WTC11 (cell line): ENCODE measurements around the gene TGFBR1. TPM values are rescaled to one million over a fixed set of nuclear protein-coding genes. Genes with fewer than 3 reads are reported as not detected.

Experiments used
- ATAC-seq: fragments of 200-7000 bp; cut with Tn5 transposase; 2 replicates; pipeline ENCODE4 v1.10.0; 2021; ENCODE audit warnings: mild to moderate bottlenecking, moderate library complexity
- CTCF ChIA-PET: fragments of 300-600 bp; sonication (Branson Sonifier 250); formaldehyde crosslinking; loops from one replicate; lab custom pipeline; 2021; ENCODE audit warnings: antibody characterized with exemption; lab: Charles Lee
- POLR2A ChIA-PET: fragments of 350-600 bp; sonication (Branson Sonifier 250); formaldehyde crosslinking; loops from one replicate; lab custom pipeline; 2021; ENCODE audit warnings: antibody characterized with exemption; lab: Charles Lee
- DNase-seq: peaks from one replicate; pipeline ENCODE4 v3.0.0; 2021; ENCODE audit warnings: low spot score
- H3K27ac Mint-ChIP-seq: 2 replicates; pipeline ENCODE4 v1.8.0; 2021; ENCODE audit warnings: mixed read lengths
- H3K27me3 Mint-ChIP-seq: 2 replicates; pipeline ENCODE4 v1.8.0; 2021; ENCODE audit warnings: low read depth, mild to moderate bottlenecking, moderate library complexity, mixed read lengths
- H3K36me3 Mint-ChIP-seq: 2 replicates; pipeline ENCODE4 v1.8.0; 2021; ENCODE audit warnings: mixed read lengths
- H3K4me1 Mint-ChIP-seq: 2 replicates; pipeline ENCODE4 v1.8.0; 2022; ENCODE audit warnings: mixed read lengths
- H3K4me3 Mint-ChIP-seq: 2 replicates; pipeline ENCODE4 v1.8.0; 2021; ENCODE audit warnings: mild to moderate bottlenecking, moderate library complexity, mixed read lengths
- H3K9me3 Mint-ChIP-seq: 2 replicates; pipeline ENCODE4 v1.8.0; 2021; ENCODE audit warnings: mixed read lengths
- ATF1 ChIP-seq: sonication (generic); formaldehyde crosslinking; IDR thresholded peaks from 2 replicates; pipeline ENCODE4 v1.8.1; 2023; ENCODE audit warnings: mild to moderate bottlenecking, moderate library complexity, missing genetic modification reagents
- ESRRA ChIP-seq: sonication (generic); formaldehyde crosslinking; IDR thresholded peaks from 2 replicates; pipeline ENCODE4 v1.8.1; 2022; ENCODE audit warnings: mild to moderate bottlenecking, missing genetic modification reagents, borderline replicate concordance
- GABPB1 ChIP-seq: sonication (generic); formaldehyde crosslinking; IDR thresholded peaks from 2 replicates; pipeline ENCODE4 v1.8.1; 2023; ENCODE audit warnings: mild to moderate bottlenecking, missing genetic modification reagents
- GTF2I ChIP-seq: fragments of 250-450 bp; sonication (Bioruptor Pico); conservative IDR thresholded peaks from 2 replicates; pipeline ENCODE4 v1.4.0; 2021; ENCODE audit warnings: mild to moderate bottlenecking
- HMGA2 ChIP-seq: fragments of 250-450 bp; sonication (Bioruptor Pico); IDR thresholded peaks from 2 replicates; pipeline ENCODE4 v1.4.0; 2021; ENCODE audit warnings: mild to moderate bottlenecking, moderate library complexity
- SOX15 ChIP-seq: fragments of 250-450 bp; sonication (Bioruptor Pico); IDR thresholded peaks from 2 replicates; pipeline ENCODE4 v1.9.0; 2021; ENCODE audit warnings: mild to moderate bottlenecking
- ZNF138 ChIP-seq: sonication (generic); formaldehyde crosslinking; conservative IDR thresholded peaks from 2 replicates; pipeline ENCODE4 v1.8.1; 2022; ENCODE audit warnings: mild to moderate bottlenecking, moderate library complexity, missing genetic modification reagents
- ZNF232 ChIP-seq: sonication (generic); formaldehyde crosslinking; IDR thresholded peaks from 2 replicates; pipeline ENCODE4 v1.8.0; 2022; ENCODE audit warnings: mild to moderate bottlenecking, missing genetic modification reagents
- ZNF423 ChIP-seq: fragments of 250-450 bp; sonication (Bioruptor Pico); IDR thresholded peaks from 2 replicates; pipeline ENCODE4 v2.1.2; 2022; ENCODE audit warnings: mild to moderate bottlenecking, moderate library complexity
- total RNA-seq: library from RNA; stranded (reverse); gene quantifications from 3 replicates; pipeline ENCODE4 v1.2.3, GENCODE V29; 2021
- TF ChIP-seq, protein P1 (sequence below): fragments of 250-450 bp; sonication (Bioruptor Pico); conservative IDR thresholded peaks from 2 replicates; pipeline ENCODE4 v1.9.0; 2021; ENCODE audit warnings: mild to moderate bottlenecking
- TF ChIP-seq, protein P2 (sequence below): fragments of 250-450 bp; sonication (Bioruptor Pico); IDR thresholded peaks from 2 replicates; pipeline ENCODE4 v2.1.2; 2022; ENCODE audit warnings: mild to moderate bottlenecking, moderate library complexity
- TF ChIP-seq, protein P3 (sequence below): sonication (generic); formaldehyde crosslinking; IDR thresholded peaks from 2 replicates; pipeline ENCODE4 v1.8.0; 2022; ENCODE audit warnings: mild to moderate bottlenecking, missing genetic modification reagents
- TF ChIP-seq, protein P4 (sequence below): sonication (generic); formaldehyde crosslinking; IDR thresholded peaks from 2 replicates; pipeline ENCODE4 v1.8.1; 2023; ENCODE audit warnings: mild to moderate bottlenecking, missing genetic modification reagents, moderate library complexity
- TF ChIP-seq, protein P5 (sequence below): fragments of 250-450 bp; sonication (Bioruptor Pico); IDR thresholded peaks from 2 replicates; pipeline ENCODE4 v1.9.0; 2021; ENCODE audit warnings: mild to moderate bottlenecking
- TF ChIP-seq, protein P6 (sequence below): sonication (generic); formaldehyde crosslinking; IDR thresholded peaks from 2 replicates; pipeline ENCODE4 v1.8.1; 2023; ENCODE audit warnings: mild to moderate bottlenecking, missing genetic modification reagents
- TF ChIP-seq, protein P7 (sequence below): sonication (generic); formaldehyde crosslinking; conservative IDR thresholded peaks from 2 replicates; pipeline ENCODE4 v1.8.1; 2023; ENCODE audit warnings: mild to moderate bottlenecking, low read depth, missing genetic modification reagents, moderate library complexity
- TF ChIP-seq, protein P8 (sequence below): fragments of 250-450 bp; sonication (Bioruptor Pico); IDR thresholded peaks from 2 replicates; pipeline ENCODE4 v1.9.0; 2021; ENCODE audit warnings: mild to moderate bottlenecking

TGFBR1 gene
- total RNA-seq, 1 experiment from 2014 or later: 42.4 TPM

DNA sequence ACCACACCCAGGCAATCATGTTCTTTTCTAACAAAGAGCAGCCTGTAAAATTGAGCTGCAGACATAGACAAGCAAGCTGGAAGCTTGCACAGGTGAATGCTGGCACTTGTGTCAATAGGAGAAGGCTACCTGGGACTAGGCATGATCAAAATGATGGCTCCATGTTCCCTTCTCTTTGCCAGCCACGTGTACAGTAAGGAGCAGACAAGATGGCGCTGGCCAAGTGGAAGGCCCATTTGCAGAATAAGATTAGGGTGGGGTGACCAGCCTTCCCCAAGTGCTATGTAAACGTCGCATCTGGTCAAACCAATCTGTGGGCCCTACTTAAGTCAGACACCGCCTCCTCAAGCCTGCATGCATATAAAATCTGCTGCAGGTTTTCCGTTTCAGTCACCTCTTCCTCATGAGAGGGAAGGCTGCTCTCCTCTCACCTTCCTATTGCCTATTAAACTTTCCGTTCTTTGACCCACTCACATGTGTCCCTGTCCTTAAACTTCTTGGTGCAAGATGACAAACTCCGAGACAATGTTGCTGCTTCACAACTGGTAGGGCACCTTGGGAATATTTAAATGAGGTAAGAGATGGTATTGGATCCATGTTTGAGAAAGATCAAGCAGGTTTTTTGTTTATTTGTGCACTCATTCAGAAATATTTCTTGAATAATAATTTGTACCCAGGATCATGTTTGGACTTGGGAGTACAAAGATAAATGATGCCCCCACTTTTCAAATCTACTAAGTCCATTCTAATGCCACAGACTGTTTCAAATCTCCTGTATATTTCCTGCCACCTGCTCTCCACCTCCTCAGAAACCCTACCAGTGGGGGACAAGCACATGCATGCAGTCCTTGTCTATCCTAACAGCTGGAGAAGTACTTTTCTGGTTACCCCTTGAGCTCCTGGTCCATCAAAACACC lies 30.7 kb upstream of the TGFBR1 start:
- ChIA-PET CTCF (no interaction called here), POLR2A (no interaction called here)
- Mint-ChIP-seq H3K27ac (no peak overlapping the region), H3K9me3 (peaks cover 6% of the 10 kb centered on the region; the same call in 1 of the 2 replicates), H3K36me3 (no peaks in the 10 kb centered on the region), H3K4me3 (no peak overlapping the region), H3K4me1 (peaks cover 6% of the 10 kb centered on the region; the same call in 1 of the 2 replicates), H3K27me3 (no peaks in the 10 kb centered on the region)
- ATAC-seq (no peak), DNase-seq (no peak)
- TF ChIP-seq, protein P1, sequence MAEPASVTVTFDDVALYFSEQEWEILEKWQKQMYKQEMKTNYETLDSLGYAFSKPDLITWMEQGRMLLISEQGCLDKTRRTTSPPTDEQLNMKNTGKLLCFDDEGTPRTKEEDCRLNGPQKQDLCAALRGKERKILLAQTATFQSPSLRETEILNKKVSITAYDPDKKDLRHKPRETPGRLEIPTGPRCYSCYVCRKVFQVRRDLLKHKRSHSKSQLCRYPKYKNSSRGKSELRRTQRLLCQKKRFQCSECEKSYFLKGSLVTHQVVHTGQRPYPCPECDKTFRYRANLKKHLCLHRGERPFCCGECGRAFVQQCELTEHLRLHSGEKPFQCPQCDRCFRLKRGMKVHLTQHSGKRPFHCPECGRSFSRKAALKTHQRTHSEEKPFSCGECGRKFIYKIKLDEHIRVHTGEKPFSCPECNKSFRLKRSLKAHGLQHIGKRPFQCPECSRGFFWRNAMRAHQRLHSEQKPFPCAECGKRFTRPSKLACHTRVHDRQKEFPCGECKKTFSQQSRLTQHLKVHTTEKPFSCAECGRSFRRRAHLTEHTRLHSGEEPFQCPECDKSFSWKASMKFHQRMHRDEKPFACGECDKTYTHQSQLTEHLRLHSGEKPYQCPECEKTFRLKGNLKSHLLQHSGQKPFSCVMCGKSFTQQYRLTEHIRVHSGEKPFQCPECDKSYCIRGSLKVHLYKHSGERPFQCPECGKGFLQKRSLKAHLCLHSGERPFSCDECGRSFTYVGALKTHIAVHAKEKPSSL (CRISPR knock-in tag): no peak
- TF ChIP-seq GABPB1: no peak
- TF ChIP-seq ZNF232 (CRISPR knock-in tag): no peak
- TF ChIP-seq ZNF138 (CRISPR knock-in tag): no peak
- TF ChIP-seq, protein P2, sequence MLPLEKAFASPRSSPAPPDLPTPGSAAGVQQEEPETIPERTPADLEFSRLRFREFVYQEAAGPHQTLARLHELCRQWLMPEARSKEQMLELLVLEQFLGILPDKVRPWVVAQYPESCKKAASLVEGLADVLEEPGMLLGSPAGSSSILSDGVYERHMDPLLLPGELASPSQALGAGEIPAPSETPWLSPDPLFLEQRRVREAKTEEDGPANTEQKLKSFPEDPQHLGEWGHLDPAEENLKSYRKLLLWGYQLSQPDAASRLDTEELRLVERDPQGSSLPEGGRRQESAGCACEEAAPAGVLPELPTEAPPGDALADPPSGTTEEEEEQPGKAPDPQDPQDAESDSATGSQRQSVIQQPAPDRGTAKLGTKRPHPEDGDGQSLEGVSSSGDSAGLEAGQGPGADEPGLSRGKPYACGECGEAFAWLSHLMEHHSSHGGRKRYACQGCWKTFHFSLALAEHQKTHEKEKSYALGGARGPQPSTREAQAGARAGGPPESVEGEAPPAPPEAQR (CRISPR knock-in tag): no peak
- TF ChIP-seq, protein P3, sequence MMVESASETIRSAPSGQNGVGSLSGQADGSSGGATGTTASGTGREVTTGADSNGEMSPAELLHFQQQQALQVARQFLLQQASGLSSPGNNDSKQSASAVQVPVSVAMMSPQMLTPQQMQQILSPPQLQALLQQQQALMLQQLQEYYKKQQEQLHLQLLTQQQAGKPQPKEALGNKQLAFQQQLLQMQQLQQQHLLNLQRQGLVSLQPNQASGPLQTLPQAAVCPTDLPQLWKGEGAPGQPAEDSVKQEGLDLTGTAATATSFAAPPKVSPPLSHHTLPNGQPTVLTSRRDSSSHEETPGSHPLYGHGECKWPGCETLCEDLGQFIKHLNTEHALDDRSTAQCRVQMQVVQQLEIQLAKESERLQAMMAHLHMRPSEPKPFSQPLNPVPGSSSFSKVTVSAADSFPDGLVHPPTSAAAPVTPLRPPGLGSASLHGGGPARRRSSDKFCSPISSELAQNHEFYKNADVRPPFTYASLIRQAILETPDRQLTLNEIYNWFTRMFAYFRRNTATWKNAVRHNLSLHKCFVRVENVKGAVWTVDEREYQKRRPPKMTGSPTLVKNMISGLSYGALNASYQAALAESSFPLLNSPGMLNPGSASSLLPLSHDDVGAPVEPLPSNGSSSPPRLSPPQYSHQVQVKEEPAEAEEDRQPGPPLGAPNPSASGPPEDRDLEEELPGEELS (CRISPR knock-in tag): no peak
- TF ChIP-seq, protein P4, sequence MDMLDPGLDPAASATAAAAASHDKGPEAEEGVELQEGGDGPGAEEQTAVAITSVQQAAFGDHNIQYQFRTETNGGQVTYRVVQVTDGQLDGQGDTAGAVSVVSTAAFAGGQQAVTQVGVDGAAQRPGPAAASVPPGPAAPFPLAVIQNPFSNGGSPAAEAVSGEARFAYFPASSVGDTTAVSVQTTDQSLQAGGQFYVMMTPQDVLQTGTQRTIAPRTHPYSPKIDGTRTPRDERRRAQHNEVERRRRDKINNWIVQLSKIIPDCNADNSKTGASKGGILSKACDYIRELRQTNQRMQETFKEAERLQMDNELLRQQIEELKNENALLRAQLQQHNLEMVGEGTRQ: no peak
- TF ChIP-seq SOX15: no peak
- TF ChIP-seq, protein P5, sequence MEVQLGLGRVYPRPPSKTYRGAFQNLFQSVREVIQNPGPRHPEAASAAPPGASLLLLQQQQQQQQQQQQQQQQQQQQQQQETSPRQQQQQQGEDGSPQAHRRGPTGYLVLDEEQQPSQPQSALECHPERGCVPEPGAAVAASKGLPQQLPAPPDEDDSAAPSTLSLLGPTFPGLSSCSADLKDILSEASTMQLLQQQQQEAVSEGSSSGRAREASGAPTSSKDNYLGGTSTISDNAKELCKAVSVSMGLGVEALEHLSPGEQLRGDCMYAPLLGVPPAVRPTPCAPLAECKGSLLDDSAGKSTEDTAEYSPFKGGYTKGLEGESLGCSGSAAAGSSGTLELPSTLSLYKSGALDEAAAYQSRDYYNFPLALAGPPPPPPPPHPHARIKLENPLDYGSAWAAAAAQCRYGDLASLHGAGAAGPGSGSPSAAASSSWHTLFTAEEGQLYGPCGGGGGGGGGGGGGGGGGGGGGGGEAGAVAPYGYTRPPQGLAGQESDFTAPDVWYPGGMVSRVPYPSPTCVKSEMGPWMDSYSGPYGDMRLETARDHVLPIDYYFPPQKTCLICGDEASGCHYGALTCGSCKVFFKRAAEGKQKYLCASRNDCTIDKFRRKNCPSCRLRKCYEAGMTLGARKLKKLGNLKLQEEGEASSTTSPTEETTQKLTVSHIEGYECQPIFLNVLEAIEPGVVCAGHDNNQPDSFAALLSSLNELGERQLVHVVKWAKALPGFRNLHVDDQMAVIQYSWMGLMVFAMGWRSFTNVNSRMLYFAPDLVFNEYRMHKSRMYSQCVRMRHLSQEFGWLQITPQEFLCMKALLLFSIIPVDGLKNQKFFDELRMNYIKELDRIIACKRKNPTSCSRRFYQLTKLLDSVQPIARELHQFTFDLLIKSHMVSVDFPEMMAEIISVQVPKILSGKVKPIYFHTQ (CRISPR knock-in tag): no peak
- TF ChIP-seq GTF2I (CRISPR knock-in tag): no peak
- TF ChIP-seq, protein P6, sequence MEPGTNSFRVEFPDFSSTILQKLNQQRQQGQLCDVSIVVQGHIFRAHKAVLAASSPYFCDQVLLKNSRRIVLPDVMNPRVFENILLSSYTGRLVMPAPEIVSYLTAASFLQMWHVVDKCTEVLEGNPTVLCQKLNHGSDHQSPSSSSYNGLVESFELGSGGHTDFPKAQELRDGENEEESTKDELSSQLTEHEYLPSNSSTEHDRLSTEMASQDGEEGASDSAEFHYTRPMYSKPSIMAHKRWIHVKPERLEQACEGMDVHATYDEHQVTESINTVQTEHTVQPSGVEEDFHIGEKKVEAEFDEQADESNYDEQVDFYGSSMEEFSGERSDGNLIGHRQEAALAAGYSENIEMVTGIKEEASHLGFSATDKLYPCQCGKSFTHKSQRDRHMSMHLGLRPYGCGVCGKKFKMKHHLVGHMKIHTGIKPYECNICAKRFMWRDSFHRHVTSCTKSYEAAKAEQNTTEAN (CRISPR knock-in tag): no peak
- TF ChIP-seq HMGA2 (CRISPR knock-in tag): no peak
- no peak for TF ChIP-seq ZNF423
- TF ChIP-seq, protein P7, sequence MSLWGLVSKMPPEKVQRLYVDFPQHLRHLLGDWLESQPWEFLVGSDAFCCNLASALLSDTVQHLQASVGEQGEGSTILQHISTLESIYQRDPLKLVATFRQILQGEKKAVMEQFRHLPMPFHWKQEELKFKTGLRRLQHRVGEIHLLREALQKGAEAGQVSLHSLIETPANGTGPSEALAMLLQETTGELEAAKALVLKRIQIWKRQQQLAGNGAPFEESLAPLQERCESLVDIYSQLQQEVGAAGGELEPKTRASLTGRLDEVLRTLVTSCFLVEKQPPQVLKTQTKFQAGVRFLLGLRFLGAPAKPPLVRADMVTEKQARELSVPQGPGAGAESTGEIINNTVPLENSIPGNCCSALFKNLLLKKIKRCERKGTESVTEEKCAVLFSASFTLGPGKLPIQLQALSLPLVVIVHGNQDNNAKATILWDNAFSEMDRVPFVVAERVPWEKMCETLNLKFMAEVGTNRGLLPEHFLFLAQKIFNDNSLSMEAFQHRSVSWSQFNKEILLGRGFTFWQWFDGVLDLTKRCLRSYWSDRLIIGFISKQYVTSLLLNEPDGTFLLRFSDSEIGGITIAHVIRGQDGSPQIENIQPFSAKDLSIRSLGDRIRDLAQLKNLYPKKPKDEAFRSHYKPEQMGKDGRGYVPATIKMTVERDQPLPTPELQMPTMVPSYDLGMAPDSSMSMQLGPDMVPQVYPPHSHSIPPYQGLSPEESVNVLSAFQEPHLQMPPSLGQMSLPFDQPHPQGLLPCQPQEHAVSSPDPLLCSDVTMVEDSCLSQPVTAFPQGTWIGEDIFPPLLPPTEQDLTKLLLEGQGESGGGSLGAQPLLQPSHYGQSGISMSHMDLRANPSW: no peak
- no peak for TF ChIP-seq ATF1 (CRISPR knock-in tag)
- no peak for TF ChIP-seq ESRRA (CRISPR knock-in tag)
- TF ChIP-seq, protein P8, sequence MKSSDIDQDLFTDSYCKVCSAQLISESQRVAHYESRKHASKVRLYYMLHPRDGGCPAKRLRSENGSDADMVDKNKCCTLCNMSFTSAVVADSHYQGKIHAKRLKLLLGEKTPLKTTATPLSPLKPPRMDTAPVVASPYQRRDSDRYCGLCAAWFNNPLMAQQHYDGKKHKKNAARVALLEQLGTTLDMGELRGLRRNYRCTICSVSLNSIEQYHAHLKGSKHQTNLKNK (CRISPR knock-in tag): no peak
